Stimulated activated CD8-positive, alpha-beta memory T cell treated with anti-CD3 and anti-CD28 coated beads, Interleukin-7, amount 100 ng/mL, for 1 hour (primary cell): ENCODE results near the gene CCDC136.

Source experiments
- DNase-seq, 2 donors: peaks; one replicate each; pipeline ENCODE4 v3.0.0-alpha.2; 2020; ENCODE audit warnings: low read depth in 2 of 2

Gene CCDC136

GRCh38 chr7:128791121-128791971 is at the start of gene CCDC136:
Gene CCDC136 (plus strand): TSS chr7:128791968. CDS start chr7:128792412, 444 bp downstream.
- peak; percentile 50 to 59 for DNase-seq

- DNase-seq, result no peak
Observed at GRCh38 chr7:128742206-128742605, 49.6 kb upstream of the CCDC136 start.

- no peak for DNase-seq
Observed at GRCh38 chr7:128743112-128743772, 48.5 kb upstream of the CCDC136 start.

GRCh38 chr7:128744366-128744905 is 47.3 kb upstream of the CCDC136 start:
- DNase-seq, result no peak

GRCh38 chr7:128745706-128746105 is 46.1 kb upstream of the CCDC136 start:
- DNase-seq, result no peak

GRCh38 chr7:128747327-128748079 is 44.3 kb upstream of the CCDC136 start:
- no peak for DNase-seq

GRCh38 chr7:128752251-128752650 is 39.5 kb upstream of the CCDC136 start:
- DNase-seq, result no peak

- no peak for DNase-seq
Observed at GRCh38 chr7:128755075-128755818, 36.5 kb upstream of the CCDC136 start.

- DNase-seq, result no peak
Observed at GRCh38 chr7:128755819-128756476, 35.8 kb upstream of the CCDC136 start.

- DNase-seq, result no peak
Observed at GRCh38 chr7:128757203-128757602, 34.6 kb upstream of the CCDC136 start.

GRCh38 chr7:128758553-128758952 is 33.2 kb upstream of the CCDC136 start:
- DNase-seq, result no peak

GRCh38 chr7:128759242-128759641 is 32.5 kb upstream of the CCDC136 start:
- no peak for DNase-seq

GRCh38 chr7:128763541-128763940 is 28.2 kb upstream of the CCDC136 start:
- DNase-seq, result no peak

- DNase-seq, result no peak
Observed at GRCh38 chr7:128767475-128768110, 24.2 kb upstream of the CCDC136 start.

GRCh38 chr7:128770233-128770632 is 21.5 kb upstream of the CCDC136 start:
- DNase-seq, result no peak

GRCh38 chr7:128773604-128774003 is 18.2 kb upstream of the CCDC136 start:
- DNase-seq, result no peak

- DNase-seq, result no peak
Observed at GRCh38 chr7:128774029-128774689, 17.6 kb upstream of the CCDC136 start.

- no peak for DNase-seq
Observed at GRCh38 chr7:128774921-128775320, 16.8 kb upstream of the CCDC136 start.

GRCh38 chr7:128775744-128776474 is 15.9 kb upstream of the CCDC136 start, which contains the start of gene OPN1SW:
Gene OPN1SW (minus strand): TSS chr7:128775794. CDS start chr7:128775781, 13 bp downstream.
- DNase-seq, result no peak
